SU-DHL-6 (cell line): Measurements from ENCODE around the gene MRPL27.

ENCODE experiments used
- CTCF ChIP-seq: fragments of 200-600 bp; sonication (generic); IDR thresholded peaks from one replicate; pipeline ENCODE4 v1.5.1; 2017; ENCODE audit warnings: antibody characterized with exemption, mild to moderate bottlenecking, low read length, moderate library complexity; ENCODE audit not compliant: insufficient read depth, poor library complexity, severe bottlenecking
- EZH2phosphoT487 ChIP-seq: fragments of 200-600 bp; sonication (generic), shearing (Covaris generic); conservative IDR thresholded peaks from 2 replicates; pipeline ENCODE4 v1.6.1; 2018; ENCODE audit warnings: mild to moderate bottlenecking, antibody characterized with exemption, low read length, moderate library complexity, mixed read lengths

GRCh38 chr17:50347117-50347893 lies 25.7 kb downstream of the MRPL27 start:
- TF ChIP-seq CTCF (no peak), EZH2phosphoT487 (no peak)
